GM18907 (cell line): ENCODE data around the gene THADA.
"Not testable (repeated sequence)": the region's sequence is repeated elsewhere in the genome, so short reads cannot be mapped to it uniquely, and the experiment has no call there.

ENCODE experiments used
- ATAC-seq: cut with Tn5 transposase; IDR thresholded peaks from one replicate; pipeline ENCODE4 v1.9.1; 2021; ENCODE audit warnings: mild to moderate bottlenecking, moderate library complexity; ENCODE audit not compliant: unreplicated experiment

Gene THADA

DNA sequence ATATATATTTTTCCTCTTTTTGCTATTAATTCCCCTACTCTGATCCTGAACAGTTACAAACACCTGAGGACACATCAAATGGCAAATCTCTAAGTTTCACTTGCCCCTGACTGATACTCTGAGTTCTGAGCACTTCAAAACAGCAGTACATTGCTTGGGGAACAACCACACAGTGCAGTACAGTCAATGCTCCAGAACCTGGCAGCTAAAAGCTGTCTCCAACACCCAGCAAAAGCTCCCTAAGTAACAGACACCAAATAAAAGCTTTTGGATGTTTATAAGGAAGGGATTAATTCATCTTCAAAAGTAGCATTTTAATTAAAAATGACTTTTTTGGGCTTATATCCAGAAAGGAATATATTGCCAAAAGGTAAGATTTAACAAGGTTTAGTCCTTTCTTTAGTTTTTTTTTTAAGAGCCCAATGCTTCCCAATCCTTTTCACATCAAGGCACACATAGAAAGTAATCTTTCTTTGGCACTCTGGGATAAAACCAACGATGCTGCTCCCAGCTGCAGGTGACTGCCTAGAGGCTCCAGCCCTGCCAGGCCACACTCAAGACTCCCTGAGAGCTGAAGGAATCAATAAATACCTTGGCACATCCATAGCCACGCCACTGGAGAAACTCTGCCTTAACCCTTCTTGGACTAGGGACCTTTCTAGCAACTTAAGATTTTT lies 204.5 kb downstream of the THADA start:
- no peak for ATAC-seq

DNA sequence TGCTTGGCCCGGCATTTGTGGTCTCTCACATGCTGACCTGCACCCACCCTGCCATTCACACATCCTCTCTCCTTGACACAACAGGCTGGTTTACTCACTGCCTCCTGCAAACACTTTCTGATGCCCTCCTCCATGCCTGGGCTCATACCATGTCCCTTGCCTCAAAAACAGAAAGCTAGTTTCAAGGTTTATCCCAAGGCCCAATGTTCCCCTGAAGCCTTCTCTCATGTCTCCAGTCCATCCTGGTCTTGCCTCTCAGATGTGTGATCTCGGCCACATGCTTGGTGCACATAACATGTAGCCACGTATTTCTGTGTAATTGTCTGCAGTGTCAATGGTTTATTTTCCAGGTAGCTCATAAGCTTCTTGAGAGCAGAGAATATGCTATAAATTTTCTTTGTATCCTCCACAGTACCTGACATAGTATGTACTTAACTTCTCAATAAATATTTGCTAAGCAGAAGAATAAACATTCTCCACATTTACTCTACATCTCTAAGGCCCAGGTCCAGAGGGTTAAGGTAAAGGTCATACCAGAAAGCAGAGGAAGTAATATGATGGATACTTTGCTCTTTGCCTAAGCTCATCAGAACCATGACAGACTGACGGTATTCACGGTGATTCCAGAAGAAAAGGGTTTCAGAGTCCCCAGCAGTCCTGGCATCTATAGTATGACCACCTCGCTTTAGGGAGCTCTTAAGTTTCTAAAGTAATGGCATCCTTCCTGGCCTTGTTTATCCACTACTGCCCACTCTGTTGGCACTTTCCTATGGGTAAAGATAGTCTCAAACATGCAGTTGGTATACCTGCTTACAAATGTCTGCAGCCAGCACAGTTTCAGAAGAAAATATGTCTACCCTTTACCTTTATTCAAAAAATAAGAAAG lies 206.0 kb downstream of the THADA start:
- no peak for ATAC-seq

DNA sequence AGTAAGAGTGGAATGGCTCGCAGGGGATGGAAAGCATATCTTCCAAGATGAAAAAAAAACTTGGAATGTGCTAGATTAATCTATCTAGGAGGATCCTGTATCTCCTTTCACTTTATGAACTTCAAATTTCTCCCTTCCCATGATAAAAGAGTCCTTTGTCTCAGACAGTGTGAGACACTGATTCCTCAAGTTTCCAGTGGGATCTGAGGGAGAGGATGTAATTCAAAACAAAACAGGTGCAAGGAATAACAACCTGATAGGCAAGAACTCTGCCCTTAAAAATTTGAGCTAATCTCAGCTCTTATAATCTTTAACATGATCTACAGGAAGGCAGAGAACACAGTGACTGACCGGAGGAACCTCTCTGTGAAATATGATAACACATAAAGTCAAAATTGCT lies 207.5 kb downstream of the THADA start:
- ATAC-seq, result no peak

DNA sequence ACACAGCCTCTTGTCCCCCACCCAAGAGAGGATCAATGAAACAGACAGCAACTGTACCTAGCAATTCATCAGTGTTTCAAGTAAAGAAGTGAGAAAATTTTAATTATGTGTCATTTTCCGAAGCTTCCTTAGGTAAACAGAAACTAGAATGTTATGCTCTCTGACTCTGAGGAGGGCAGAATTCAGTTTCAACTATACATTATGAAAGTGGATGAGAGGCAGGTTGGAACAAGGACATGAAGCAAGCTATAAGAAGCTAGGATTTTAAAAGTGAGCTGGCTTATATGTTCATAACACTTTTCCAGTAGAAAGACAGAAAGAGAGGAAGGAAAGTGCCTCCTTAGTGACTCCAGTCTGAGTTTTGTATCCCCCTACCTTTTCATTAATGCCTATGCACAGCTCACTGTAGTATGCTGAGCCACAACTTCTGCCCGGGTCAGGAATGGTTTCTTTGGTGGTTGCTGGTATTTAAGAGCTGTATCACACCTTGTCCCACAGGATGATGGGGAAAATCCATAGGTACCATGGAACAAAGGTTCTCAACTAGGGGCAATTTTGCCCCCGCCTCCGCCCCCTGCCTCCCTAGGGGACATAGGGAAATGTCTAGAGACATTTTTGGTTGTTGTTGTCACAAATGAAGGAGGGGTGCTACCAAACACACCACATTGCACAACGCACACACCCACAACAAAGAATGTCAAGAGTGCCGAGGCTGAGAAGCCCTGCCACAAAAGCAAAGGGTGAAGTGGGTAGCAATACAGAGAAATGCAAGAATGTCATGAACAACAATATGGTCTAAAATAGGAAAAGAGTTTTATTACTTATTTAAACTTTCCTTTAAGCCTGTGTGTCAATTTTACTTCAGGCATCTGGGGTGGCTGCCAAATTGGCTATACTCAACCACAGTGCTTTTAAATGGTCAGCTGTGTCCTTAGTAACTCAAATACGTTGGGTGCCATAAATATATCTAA lies 208.5 kb downstream of the THADA start:
- peak; percentile 78 for ATAC-seq

DNA sequence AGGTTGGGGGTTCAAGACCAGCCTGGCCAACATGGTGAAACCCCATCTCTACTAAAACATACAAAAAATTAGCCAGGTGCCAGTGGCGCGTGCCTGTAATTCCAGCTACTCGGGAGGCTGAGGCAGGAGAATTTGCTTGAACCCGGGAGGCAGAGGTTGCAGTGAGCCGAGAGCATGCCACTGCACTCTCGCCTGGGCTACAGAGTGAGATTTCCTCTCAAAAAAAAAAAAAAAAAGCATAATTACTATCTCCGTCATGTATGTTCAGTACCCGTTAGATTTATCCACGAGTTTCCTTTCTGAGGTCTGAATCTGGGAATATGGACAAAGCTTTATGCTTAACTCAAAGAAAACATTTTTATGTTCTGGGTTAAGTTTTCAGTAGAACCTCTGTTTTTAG lies 209.2 kb downstream of the THADA start:
- not testable (repeated sequence) for ATAC-seq

DNA sequence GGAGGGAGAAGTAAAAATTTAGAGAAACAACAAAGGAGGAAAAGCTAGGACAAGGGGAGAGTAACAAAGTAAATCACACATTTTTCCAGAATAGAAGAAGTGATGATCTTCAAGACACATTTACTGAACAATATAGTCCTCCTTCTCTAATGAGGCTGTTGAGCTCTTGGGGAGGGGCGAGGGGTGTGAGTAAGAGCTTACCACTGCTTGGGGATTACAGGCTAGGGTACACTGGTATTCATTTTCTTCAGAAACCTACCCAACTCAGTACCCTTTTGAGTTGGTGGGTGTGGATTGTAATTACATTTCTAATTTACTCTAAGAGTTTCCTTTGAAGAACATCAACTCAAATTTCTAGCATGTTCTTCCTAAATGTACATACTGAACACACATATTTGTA lies 211.7 kb downstream of the THADA start:
- no peak for ATAC-seq

DNA sequence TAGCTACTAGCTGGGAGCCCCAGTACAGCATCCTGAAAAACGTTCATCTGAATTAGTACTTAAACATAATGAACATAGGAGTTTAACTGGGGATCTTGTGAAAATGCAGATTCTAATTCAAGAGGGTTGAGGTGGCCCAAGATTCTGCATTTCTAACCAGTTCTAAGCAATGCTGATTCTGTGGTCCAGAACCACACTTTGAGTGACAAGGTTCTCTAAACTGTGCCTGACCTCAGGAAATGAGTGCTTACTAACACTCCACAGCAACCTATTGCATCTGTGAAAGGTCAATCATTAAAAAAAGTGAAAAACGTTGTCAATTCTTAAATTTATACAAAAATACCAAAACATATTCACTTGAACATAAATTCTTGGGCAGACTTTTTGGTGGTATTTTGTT lies 212.3 kb downstream of the THADA start:
- no peak for ATAC-seq

DNA sequence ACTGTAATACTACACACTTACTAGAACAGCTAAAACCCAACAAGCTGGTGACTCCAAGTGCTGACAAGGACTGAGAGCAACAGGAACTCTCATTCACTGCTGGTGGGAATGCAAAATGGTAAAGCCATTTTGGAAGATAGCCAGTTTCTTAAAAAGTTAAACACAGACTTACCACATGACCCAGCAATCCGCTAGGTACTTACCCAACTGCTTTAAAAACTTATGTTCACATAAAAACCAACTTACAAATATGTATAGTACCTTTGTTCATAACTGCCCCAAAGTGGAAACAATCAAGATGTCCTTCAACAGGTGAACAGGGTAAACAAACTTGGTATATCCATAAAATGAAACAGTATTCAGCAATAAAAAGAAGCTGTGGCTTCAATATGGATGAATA lies 216.3 kb downstream of the THADA start:
- ATAC-seq, result no peak

DNA sequence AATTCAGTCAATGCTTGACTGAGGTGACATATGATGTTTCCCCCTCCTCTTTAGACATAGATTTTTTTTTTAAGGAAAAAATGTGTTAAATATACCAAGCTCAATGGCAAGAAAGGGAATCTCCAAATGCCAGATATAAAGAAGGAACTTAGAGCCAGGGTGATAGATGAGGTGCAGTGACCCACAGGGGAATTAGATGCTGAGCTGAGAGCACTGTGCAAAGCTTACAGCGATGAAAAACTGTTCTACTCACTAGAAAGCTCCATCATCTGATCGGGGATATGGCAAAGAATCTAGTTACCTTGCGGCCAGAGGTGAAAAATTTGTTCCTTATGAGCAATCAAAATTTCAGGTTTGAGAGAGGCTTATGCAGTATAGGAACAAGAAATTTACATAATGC lies 218.5 kb downstream of the THADA start:
- ATAC-seq, result no peak

DNA sequence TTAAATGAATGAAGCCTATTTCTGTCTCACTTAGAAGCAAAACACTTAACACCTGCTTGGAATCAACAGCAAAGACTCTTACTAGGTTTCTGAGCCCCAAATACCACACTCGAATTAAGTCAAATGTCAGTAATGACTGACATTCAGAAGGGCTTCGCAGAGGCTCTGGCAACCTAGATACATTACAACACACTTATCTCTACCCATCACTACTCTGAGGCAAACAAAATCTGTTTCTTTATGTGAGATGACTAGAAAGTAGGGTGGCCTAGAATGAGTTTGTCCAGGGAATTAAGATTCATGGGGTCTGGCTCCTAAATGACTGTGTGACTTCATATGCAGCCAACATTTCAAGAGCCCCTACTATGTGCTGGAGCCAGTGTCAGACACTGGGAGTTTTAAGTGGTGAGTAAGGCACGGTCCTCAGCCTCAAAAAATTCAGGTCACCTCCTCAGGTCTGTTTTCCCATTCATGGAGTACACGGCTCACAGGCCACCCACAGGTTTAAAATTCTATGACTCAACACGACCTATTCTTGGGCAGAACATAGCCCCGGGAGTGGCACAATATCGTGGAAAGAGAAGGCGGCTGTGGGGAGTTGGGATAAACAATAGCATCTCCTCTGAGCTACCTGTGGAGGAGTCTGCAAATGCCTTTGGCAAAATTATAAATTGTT lies 219.2 kb downstream of the THADA start:
- no peak for ATAC-seq

DNA sequence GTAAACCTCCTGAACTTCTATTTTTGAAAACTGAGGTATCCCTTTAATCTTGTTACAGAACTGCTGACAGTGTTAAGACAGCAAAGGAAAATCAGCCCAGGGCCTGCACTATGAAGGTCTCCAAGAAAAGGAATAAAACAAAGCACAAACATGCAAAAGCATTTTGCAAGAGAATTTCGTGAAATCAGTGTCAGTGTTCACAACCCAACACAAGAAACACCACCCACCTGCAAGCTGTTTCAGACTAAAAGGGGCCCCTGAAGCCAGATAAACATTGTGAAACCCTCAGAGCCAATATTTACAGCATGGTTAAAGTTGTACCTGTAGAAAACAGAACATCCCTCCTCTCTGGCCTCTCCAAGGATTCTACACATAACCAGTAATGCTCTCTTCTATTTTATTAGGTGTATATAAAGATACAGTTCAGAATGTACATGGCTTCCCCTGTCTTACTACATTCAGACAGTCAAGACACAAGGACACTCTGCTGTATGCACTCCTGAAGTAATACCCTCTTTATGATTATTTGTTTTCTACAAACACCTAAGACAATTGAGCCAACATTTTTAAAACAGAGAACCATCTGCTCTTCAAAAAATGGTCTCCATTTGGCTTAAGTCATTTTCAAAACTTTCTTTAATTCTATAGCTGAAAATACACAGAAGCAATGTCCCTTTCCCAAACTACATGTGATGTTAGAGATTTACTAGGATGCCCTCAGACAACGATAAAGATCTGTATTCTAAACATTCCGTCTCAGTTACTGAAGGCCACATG lies 219.9 kb downstream of the THADA start:
- ATAC-seq, result no peak

DNA sequence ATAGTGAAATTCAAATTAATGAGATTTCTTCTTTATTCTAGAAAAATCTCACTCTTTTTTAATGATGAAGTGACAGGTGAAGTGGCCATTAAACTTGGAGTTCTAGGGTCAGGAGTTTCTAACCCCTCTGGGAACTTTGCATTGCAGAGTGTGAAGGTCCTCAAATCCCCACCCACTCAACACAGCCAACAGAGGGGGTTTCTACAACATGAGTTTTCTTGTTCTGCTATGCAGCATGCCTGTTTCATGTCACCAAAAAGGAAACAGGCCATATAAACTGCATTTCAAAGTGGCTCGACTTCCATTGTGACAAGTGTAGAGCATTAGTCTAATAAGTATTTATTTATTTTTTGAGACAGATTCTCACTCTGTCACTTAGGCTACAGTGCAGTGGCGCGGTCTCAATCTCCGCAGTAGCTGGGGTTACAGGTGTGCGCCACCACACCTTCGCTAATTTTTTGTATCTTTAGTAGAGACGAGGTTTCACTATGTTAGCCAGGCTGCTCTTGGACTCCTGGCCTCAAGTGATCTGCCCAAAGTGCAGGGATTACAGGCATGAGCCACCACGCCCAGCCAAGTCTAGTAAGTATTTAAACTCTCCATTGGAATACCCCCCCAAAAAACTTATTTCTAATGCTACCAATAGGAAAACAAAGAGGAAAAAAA lies 223.3 kb downstream of the THADA start:
- ATAC-seq, result no peak

DNA sequence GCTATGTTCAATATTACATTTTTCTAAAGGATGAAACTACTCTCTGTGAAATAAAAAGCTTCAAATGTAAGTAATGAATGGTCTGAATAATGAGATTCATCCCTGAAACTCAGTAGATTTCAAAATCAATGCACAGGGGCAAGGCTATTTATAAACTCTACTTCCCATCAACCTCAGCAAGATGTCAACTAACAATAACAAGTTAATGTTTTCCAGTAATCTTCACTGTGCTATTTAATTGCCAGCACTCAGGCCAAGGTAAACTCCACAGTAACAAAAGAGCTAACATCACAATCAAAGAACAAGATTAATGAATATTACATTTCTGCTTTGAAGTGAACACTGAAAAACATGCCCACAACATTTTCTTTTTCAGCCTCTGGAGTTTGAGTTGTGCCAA lies 225.1 kb downstream of the THADA start:
- no peak for ATAC-seq

DNA sequence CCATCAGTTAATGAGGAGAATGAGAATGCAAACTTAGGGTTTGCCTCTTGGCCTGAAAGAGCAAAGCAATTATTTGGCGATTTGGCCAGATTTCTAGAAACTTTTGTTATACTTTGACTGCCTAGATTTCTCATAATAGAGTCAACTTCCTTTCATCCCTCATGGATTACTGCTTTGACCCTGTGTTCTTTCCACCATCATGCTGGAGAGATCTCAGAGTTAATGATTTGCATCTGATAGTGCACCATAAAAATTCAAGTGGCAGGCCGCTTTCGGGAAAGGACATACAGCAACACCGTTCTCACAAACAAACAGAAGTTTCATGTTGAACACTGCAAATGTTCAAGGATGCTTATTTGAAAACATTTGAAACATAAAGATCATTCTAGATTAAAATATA lies 225.7 kb downstream of the THADA start:
- ATAC-seq, result no peak

DNA sequence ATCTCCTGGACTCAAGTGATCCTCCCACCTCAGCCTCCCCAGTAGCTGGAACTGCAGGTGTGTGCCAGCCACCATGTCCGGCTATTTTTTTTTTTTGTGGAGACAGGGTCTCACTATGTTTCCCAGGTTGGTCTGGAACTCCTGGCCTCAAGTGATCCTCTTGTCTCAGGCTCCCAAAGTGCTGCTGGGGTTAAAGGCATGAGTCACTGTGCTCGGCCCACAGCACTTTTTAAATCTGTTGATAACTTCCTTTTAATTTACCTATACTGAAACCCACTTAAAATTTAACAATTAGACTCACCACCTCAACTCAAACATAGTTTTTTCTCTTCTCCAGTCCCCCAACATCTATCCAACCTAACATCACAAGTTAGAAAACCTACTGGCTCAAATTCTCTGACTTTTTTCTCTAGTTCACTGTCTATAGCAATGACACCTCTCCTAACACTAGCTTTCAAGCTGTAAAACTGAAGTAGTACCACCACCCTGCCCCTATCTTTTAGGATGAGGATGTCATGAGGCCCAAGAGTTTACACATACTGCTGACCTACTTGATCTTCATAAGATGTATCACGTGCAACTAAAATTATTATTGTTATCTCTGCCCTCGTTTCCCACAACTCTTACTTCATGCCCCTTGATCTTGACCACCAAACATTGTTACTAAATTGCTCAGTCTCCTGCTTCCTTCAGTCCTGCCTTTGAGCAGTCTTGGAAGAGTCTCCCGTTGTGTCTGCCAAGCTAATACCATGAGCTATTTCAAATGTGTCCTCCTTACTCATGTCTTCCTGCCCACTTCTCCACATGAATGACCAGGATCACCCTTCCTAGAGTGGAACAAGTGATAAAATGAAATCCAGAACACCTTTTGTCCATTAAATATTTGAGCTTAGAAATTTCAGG lies 227.1 kb downstream of the THADA start:
- no peak for ATAC-seq

DNA sequence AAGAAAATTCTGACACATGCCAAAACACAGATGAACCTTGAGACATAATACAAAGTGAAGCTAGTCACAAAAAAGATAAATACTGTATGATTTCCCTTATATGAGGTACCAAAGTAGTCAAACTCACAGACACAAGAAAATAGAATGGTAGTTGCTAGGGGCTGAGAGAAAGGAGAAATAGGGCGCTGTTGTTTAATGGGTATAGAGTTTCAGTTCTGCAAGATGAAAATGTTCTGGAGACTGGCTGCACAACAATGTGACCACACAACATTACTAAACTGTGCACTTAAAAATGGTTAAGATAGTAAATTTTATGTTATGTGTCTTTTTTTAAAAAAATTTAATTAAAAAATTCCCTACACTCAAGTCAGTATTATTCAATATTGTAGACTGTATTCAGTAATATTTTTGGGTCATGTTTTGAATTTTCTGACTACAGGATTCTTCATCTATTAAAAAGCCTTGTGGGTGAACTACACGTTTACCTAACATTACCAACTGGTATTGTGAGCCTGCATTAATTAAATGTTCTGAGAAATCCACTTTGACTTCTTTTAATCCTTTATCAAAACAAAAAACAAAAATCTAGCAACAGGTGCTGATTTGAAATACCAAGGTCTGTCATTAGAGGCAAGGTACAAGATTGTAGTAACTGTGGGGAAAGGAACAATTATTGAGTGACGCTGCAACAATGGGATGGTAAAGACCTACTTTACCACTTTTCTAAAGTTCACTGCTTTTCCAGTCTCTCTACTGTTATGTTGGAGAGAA lies 228.6 kb downstream of the THADA start:
- no peak for ATAC-seq

DNA sequence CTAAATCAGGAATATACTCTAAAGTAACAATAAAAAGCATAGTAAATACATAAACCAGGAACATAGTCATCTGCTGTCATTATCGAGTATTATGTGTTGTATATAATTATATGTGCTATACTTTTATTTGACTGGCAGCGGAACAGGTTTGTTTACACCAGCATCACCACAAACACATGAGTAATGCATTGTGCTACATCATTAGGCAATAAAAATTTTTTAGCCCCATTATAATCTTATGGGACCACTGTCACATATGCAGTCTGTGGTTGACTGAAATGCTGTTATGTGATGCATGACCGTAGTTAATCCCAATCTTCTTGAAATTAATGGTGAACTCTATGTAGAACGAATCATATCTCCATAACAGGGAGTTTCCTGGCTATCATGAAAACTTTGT lies 232.7 kb downstream of the THADA start:
- ATAC-seq, result no peak

DNA sequence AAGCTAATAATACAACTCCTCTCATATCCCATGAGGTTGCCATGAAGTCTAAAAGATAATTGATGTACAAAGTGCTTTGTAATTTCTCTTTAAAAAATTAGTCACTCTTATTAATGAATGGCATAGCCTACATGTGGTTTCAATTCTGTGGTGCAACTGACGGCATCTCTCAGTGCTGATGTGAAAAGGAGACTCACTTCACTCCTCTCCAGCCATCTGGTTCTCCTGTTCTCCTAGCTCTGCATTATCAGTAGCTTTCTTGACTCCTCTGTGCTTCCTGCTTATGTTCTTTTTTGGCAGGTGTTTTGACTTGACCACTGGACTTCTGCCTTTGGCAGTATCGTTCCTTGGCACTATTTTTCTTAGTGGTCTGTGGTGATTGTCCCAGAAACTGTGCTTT lies 234.6 kb downstream of the THADA start:
- ATAC-seq, result no peak
